RWPE2 (cell line): ENCODE results near the gene STK32A.

Source experiments
- ATAC-seq: fragments of 200-7000 bp; cut with Tn5 transposase; 3 replicates; pipeline ENCODE4 v1.9.1; 2021; ENCODE audit warnings: low read depth
- DNase-seq: peaks from one replicate; pipeline ENCODE4 v3.0.0-alpha.2; 2020; ENCODE audit warnings: low spot score
- H3K27ac ChIP-seq: fragments of 450-650 bp; 2 replicates; pipeline ENCODE4 v1.5.1; 2017; ENCODE audit warnings: mild to moderate bottlenecking; ENCODE audit not compliant: poor library complexity, severe bottlenecking
- H3K27me3 ChIP-seq: fragments of 250-450 bp; sonication (Bioruptor Pico); 2 replicates; pipeline ENCODE4 v1.5.1; 2021; ENCODE audit warnings: mild to moderate bottlenecking, moderate library complexity; ENCODE audit not compliant: insufficient read depth, poor library complexity, severe bottlenecking
- H3K36me3 ChIP-seq: fragments of 250-450 bp; sonication (Bioruptor Pico); 2 replicates; pipeline ENCODE4 v1.5.1; 2020; ENCODE audit warnings: low read depth, mild to moderate bottlenecking, moderate library complexity
- H3K4me1 ChIP-seq: fragments of 250-450 bp; sonication (Bioruptor Pico); 2 replicates; pipeline ENCODE4 v1.5.1; 2021; ENCODE audit warnings: mild to moderate bottlenecking, moderate library complexity; ENCODE audit not compliant: insufficient read depth, poor library complexity, severe bottlenecking
- H3K4me3 ChIP-seq: fragments of 250-450 bp; sonication (Bioruptor Pico); 2 replicates; pipeline ENCODE4 v1.5.1; 2021; ENCODE audit warnings: mild to moderate bottlenecking, moderate library complexity; ENCODE audit not compliant: severe bottlenecking
- H3K9me3 ChIP-seq: fragments of 250-450 bp; sonication (Bioruptor Pico); 2 replicates; pipeline ENCODE4 v1.5.1; 2021; ENCODE audit warnings: mild to moderate bottlenecking, moderate library complexity; ENCODE audit not compliant: severe bottlenecking
- TF ChIP-seq, protein P1 (sequence below): fragments of 450-650 bp; IDR thresholded peaks from one replicate; pipeline ENCODE4 v1.5.1; 2017; ENCODE audit warnings: mild to moderate bottlenecking, moderate library complexity; ENCODE audit not compliant: poor library complexity, severe bottlenecking

Gene STK32A

DNA sequence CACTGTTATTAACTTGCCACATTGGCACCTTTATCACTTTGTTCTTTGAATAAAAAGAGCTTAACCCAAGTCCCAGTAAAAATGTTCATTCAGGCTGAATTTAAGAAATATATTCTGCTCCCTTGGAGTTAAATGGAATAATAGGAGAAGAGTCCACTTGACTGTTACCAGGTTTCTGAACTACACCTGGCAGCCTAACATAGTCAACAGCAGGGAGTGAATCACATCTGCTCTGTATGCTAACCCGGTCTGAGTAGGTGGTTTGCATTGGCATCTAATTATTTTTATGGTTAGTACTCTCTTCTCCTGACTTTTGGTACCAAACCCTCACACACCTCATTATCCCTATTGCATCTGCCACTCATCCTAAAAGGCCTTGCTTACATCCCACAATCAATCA lies 86.7 kb downstream of the STK32A start:
- Histone ChIP-seq H3K9me3 (no peaks in the 10 kb centered on the region), H3K27me3 (no peaks in the 10 kb centered on the region), H3K27ac (no peak overlapping the region), H3K4me3 (no peak overlapping the region), H3K4me1 (no peaks in the 10 kb centered on the region), H3K36me3 (no peaks in the 10 kb centered on the region)
- DNase-seq (no peak), ATAC-seq (peak; percentile 14; the same call in 1 of the 3 replicates)
- TF ChIP-seq, protein P1, sequence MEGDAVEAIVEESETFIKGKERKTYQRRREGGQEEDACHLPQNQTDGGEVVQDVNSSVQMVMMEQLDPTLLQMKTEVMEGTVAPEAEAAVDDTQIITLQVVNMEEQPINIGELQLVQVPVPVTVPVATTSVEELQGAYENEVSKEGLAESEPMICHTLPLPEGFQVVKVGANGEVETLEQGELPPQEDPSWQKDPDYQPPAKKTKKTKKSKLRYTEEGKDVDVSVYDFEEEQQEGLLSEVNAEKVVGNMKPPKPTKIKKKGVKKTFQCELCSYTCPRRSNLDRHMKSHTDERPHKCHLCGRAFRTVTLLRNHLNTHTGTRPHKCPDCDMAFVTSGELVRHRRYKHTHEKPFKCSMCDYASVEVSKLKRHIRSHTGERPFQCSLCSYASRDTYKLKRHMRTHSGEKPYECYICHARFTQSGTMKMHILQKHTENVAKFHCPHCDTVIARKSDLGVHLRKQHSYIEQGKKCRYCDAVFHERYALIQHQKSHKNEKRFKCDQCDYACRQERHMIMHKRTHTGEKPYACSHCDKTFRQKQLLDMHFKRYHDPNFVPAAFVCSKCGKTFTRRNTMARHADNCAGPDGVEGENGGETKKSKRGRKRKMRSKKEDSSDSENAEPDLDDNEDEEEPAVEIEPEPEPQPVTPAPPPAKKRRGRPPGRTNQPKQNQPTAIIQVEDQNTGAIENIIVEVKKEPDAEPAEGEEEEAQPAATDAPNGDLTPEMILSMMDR = no peak

DNA sequence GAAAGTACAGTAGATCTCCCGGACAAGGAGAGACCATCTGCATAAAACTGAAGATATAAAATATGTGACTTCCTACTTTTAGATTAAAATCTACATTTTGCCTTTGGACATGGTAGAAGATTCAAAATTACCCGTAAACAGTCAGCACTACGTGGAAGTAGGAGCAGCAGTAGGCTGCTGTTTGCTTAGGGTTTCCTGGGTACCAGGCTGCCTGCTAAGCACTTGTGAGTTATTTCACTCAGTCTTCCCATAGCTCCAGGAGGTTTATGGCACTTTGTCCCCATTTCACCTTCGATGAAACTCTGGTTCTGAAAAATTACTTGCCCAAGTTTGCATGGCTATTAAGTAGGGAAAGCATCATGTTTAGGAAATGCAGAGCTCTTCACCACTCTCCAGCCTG lies 92.6 kb downstream of the STK32A start:
- TF ChIP-seq, protein P1 = no peak
- Histone ChIP-seq H3K27ac (no peak overlapping the region), H3K4me1 (no peaks in the 10 kb centered on the region), H3K9me3 (no peaks in the 10 kb centered on the region), H3K36me3 (no peaks in the 10 kb centered on the region), H3K27me3 (no peaks in the 10 kb centered on the region), H3K4me3 (no peak overlapping the region)
- ATAC-seq (no peak), DNase-seq (no peak)

DNA sequence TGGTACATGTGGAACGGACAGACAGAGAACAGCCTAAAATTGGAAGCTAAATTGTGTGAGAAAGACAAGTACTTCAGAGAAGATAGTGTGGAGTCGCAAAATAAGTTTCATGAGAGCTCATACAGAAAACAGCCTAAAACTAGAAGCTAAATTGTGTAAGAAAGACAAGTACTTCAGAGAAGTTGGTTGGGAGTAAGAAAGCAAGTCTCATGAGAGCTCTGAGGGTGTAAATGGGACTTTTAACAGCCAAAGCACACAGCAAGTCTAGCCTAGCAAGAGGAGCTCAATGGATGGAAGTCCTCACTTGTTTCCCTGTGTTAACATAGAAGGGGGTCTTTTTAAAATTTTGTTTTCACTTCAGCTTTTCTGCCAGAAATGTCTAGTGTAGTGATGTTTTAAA lies 93.1 kb downstream of the STK32A start:
- Histone ChIP-seq H3K9me3 (no peaks in the 10 kb centered on the region), H3K27me3 (no peaks in the 10 kb centered on the region), H3K4me1 (no peaks in the 10 kb centered on the region), H3K4me3 (no peak overlapping the region), H3K36me3 (no peaks in the 10 kb centered on the region), H3K27ac (no peak overlapping the region)
- TF ChIP-seq, protein P1 = no peak
- no peak for DNase-seq
- ATAC-seq = no peak

DNA sequence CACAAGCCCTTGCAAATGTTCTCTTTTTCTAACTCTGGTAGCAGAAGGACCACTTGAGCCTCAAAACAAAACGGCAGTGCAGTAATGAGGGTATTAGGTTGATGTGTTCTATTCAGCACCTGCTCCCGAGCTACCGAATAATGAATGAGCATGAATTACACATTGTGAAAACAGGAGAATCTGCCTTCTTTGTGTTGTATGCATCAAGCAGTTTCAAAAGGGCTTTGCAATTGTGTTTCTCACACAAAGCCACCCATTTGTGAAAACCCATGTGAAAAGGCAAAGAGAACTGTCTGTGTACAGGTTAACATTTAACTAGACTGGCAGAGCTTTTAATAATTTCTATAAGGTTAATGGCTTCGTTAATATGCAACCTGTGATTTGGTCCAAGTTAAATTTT lies 97.8 kb downstream of the STK32A start:
- ATAC-seq (no peak), DNase-seq (no peak)
- no peaks in the 10 kb centered on the region for H3K27me3 ChIP-seq
- no peak overlapping the region for H3K27ac ChIP-seq
- no peaks in the 10 kb centered on the region for H3K4me1 ChIP-seq
- no peaks in the 10 kb centered on the region for H3K9me3 ChIP-seq
- H3K36me3 ChIP-seq = no peaks in the 10 kb centered on the region
- H3K4me3 ChIP-seq = no peak overlapping the region
- TF ChIP-seq, protein P1 = no peak

DNA sequence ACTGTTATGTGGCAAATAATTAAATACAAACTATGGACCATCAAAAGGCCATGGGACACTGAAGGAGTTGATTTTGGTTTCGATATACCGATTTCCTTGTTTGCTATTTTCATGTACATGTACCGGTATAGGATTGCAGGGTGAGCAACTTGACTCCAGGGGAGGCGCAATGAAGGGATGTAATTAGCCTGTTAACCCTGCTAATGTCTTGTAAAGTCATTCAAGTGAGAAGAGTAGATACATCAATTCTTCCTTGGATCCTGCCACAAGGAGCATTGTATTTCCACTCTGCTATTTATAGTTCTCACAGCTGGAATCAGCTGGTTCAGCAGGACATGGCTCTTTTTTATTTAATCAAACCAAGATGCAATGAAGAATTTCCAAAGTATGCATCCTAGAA lies 102.0 kb downstream of the STK32A start:
- TF ChIP-seq, protein P1 = no peak
- no peak for ATAC-seq
- Histone ChIP-seq H3K9me3 (no peaks in the 10 kb centered on the region), H3K27ac (no peak overlapping the region), H3K27me3 (no peaks in the 10 kb centered on the region), H3K4me3 (no peak overlapping the region), H3K36me3 (no peaks in the 10 kb centered on the region), H3K4me1 (no peaks in the 10 kb centered on the region)
- DNase-seq = no peak
